Sciatic nerve (tissue), 2 donors: ENCODE data around the gene DNAH3. TPM values are rescaled to one million over a fixed set of nuclear protein-coding genes. Genes with fewer than 3 reads are reported as not detected.
"Not testable (repeated sequence)": the region's sequence is repeated elsewhere in the genome, so short reads cannot be mapped to it uniquely, and the experiment has no call there.

Experiments used
- ATAC-seq: fragments of 200-7000 bp; cut with Tn5 transposase; one replicate; pipeline ENCODE4 v1.9.1; 2020; ENCODE audit warnings: mild to moderate bottlenecking, moderate library complexity
- DNase-seq: peaks from one replicate; pipeline ENCODE4 v3.0.0-alpha.2; 2020; ENCODE audit warnings: low spot score
- intact Hi-C: fragments of 100-400 bp; cut with DNase I; formaldehyde crosslinking; loops from one replicate; pipeline ENCODE4 v1.14.2; 2022
- total RNA-seq: library from RNA; stranded (reverse); fragmentation: NEBNext Ultra II Directional; extraction: Animal tissue kit (Norgen Biotek cat#: 25700); gene quantifications from one replicate; pipeline ENCODE4 v1.2.1, GENCODE V29; 2021
- donor health status: DM: no; HTN: no; CAD: no.
- donor health status: DM: no; HTN: no; CAD: no.

Gene DNAH3
- total RNA-seq, 1 donor from 2014 or later: 0.36 TPM

DNA sequence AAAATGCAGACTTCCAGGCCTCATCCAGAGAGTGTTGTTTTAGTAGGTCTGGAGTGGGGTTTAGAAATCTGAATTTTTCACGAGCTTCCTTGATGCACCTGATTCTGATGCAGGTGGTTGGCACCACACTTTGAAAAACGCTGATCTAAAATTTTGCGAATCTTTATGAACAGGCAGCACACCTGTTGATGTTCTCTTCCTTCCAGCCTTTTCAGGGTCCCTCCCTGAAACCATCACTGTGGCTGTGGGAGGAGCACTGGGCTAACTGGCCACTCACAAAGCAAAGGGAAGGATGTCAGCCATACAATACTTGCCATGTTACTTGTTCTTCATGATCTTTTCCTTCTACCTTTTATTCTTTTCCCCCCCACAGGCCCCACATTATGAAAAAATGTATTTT, 22.0 kb upstream of the DNAH3 start:
- intact Hi-C loops: no loop called here
- DNase-seq (no peak), ATAC-seq (no peak)

DNA sequence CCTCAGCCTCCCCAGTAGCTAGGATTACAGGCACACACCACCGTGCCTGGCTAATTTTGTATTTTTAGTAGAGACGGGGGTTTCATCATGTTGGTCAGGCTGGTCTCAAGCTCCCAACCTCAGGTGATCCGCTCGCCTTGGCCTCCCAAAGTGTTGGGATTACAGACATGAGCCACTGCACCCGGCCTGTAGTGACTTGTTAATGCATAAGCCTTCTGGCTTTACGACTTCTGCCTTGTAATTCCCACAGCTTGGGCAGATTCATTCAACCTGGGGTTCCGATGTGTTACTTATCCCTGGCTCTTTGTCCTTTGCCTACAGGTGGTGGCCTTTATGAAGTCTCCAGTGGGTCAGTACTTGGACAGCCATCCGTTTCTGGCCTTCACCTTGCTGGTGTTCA, 19.5 kb upstream of the DNAH3 start:
- ATAC-seq, DNase-seq, intact Hi-C loops: not testable (repeated sequence)

DNA sequence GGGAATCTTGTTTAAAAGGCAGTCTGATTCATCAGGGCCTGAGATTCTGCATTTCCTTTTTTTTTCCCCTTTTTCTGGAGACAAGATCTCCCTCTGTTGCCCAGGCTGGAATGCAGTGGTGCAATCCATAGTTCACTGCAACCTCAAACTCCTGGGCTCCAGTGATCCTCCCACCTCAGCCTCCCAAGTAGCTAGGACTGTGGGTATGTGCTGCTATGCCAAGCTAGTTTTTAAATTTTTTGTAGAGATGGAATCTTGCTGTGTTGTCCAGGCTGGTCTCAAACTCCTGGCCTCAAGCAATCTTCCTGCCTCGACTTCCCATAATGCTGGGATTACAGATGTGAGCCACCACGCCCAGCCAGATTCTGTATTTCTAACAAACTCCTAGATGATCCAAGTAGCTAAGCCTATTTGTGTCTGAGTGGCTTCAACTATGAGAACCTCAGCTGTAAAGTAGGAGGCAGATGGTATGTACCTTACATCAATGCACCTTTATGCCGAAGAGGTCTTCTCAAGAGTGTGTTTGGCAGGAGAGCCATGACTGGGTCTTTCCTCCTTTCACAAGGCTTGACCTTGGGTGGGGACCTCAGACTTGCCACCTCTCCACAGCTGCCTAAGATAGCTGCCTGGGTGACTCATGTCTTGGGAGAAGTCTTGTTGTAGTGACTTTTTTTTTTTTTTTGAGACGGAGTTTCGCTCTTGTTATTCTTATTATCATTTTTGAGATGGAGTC, 18.8 kb upstream of the DNAH3 start:
- ATAC-seq (no peak), DNase-seq (no peak)
- intact Hi-C loops: no loop called here

DNA sequence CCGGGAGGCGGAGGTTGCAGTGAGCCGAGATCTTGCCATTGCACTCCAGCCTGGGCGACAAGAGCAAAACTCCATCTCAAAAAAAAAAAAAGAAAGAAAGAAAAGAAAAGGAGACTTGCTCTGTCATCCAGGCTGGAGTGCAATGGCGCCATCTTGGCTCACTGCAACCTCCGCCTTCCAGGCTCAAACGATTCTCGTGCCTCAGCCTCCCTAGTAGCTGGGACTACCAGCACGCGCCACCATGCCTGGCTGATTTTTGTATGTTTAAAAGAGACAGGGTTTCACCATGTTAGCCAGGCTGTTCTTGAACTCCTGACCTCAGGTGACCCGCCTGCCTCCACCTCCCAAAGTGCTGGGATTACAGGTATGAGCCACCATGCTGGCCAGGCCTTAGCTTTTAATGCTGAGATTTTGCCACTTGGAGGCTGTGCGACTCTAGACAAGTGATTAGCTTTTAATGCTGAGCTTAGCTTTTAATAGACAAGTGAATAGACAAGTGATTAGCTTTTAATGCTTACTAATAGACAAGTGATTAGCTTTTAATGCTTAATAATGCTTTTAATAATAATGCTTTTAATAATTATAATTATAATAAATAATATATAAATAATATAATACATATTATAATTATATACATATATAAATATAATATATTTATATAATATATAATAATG, 17.4 kb upstream of the DNAH3 start:
- ATAC-seq: no peak
- intact Hi-C loops: no loop called here
- DNase-seq: no peak

DNA sequence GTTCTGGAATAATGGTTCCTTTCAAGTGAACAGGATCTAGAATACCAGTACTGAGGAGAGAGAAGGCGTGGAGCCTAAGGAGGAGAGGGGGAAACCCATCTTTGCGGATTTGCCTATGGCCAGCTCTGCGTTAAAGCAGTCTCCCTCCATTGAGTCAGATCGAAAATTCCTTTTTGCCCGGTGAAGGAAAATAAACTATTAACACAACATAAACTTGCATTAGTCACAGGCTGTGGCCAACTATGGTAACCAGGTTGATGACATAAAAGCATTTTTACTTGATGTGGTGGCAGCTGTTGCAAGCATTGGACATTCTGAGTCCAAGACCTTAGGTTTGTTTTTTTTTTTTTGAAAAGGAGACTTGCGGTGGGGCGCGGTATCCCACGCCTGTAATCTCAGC, 16.7 kb upstream of the DNAH3 start:
- intact Hi-C loops: no loop called here
- DNase-seq (no peak), ATAC-seq (no peak)

DNA sequence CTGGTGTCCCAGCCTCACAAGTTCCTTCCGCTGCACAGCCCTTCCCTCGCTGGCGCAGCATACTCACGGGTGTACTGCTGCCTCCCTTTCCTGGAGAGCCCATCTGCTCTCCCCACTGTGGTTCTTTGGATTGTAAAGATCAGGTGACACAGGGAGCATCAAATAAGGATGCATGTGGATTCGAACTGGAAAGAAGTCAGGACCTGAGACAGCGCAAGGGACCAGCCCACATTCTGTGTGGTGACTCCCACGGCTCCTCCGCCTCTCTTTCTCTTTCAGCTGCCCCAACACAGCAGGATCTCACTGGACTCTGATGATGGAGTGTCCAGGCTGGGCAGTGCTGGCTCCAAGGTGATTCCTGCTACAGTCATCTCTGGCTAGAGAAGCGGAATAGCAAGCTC, 15.9 kb upstream of the DNAH3 start:
- DNase-seq (no peak), ATAC-seq (no peak)
- intact Hi-C loops: no loop called here

DNA sequence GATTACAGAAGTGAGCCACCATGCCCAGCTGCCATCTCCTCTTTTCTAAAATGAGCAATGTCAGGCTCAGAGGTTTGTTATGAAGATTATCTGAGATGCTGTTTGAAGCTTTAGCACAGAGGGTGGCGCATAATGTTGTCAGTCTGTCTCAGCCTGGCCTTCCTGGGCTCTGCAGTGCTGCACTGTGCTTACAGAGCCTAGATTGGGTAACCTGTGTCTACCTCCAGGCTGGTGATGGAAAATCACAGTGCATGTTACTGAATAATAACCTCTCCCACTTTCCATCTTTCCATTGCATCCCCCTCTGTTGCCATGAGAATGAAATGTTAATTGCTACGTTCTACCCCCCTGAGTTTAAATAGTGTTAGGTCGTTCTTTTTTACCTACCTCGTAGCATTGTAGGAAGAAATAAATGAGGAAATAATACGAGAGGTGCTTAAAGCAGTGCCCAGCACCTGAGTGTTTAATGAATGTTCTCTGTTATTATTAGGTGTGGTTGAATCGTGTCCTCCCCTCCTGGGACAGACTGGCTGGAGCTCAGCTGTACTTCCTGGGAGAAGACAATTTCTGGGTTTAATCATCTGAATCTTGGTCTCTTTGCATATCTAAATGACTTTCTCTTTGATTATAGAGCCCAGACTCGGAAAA, 14.0 kb upstream of the DNAH3 start:
- ATAC-seq: no peak
- intact Hi-C loops: no loop called here

DNA sequence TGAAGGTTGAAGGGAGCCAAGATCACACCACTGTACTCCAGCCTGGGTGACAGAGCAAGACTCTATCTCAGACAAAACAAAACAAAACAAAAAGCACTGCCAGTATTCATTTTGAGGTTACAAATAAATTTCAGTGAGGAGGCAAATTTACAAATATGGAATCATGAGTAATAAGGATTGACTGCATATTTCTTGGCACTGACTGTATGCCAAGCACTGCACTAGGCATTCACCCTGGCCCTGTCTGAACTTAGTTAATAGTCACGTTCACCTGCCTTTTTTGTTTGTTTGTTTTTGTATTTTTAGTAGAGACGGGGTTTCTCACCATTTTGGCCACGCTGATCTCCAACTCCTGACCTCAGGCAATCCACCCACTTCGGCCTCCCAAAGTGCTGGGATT, 12.9 kb upstream of the DNAH3 start:
- DNase-seq: no peak
- no peak for ATAC-seq
- intact Hi-C loops: no loop called here

More for the DNA sequence above, 14.0 kb upstream of the DNAH3 start:
- no peak for DNase-seq

DNA sequence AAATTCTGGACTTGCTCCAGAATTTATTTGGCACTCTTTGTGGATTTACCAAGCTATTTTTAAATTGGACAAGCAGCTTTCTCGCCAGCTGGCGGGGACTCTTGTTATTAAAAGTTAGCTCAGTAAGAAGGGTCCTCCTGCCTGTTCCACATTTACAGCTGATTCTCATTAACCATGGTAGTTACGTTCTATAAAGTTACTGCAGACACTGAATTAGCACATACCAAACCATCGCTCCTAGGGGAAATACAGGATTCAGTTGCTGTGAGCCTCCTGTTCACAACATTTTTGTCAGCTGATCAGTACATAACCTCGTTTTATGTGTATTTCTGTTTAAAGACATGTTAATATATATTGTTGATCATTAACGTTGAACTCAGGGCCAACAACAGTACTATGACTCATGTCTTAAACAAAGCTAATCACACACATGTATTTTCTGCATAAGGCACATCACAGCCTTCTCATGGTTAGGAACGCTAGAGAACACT, 12.1 kb upstream of the DNAH3 start:
- intact Hi-C loops: no loop called here
- no peak for DNase-seq
- ATAC-seq: no peak

DNA sequence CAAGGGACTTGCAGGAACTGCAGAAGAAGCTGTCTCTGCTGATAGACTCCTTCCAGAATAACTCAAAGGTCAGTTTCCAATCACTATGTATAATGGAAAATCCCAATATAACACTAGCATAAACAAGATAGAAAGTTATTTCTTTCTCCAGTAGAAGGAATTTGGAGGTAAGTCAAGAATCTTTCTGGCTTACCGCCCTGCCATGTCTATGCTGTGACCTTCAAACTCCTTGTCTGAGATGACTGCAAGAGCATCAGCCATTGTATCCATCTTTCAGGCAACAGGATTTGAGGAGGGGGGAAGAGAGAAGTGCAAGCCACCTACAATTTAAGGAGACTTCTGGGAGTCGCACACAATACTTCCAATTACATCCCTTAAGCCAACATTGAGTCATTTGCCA, 10.6 kb upstream of the DNAH3 start:
- DNase-seq (no peak), ATAC-seq (no peak)
- intact Hi-C loops: no loop called here

DNA sequence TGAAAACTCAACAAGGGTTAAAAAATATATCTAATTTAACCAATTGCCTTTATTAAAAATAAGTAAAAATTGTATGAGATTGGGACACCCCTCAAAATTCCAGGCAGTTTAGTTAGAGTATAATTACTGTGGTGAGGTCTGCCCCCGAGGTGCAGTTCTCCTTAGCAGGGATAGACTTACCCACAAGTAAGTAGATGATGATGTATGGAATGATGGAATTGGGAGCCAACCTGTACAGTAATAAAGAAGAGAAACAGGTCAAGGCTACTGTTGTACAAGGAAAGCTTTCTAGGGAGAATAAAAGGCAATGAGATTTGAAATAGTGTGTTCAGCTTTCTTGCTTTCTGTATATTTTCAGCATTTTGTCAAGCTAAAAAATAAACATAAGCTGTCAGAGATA, 9.6 kb upstream of the DNAH3 start:
- ATAC-seq: no peak
- intact Hi-C loops: no loop called here
- DNase-seq: no peak

DNA sequence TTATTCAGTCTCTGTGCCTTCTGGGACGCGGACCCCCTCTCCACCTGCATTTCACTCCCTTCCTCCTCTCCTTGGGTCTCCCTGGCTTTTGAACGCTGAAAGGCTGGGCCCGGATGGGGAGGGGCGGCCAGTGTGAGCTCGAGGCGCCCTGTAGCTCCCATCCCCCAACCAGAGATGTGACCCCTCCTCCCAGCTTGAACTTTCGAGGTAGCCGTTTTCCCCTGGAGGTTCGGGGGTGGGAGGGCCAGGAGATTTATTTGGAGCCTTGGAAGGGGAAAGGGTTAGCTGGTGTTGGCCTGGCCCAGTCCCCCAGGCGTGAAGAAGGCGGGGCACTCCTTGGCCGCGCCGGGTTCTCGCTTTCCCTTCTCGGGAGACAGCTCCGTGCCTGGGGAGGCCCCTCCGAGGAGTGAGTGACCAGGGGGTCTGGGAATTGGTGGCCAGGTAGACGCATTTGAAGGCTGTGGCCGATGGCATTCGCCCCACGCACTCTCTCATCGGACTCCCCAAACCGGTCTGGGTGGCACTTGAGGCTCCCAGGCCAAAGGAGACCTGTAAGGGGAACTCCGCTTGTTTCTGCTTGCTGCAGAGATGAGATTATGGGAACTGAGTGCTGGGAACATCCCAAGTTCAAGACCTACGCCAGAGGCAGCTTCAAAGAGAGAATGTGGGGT, 8.8 kb upstream of the DNAH3 start:
- DNase-seq: peak; percentile 68
- intact Hi-C loops: no loop called here

DNA sequence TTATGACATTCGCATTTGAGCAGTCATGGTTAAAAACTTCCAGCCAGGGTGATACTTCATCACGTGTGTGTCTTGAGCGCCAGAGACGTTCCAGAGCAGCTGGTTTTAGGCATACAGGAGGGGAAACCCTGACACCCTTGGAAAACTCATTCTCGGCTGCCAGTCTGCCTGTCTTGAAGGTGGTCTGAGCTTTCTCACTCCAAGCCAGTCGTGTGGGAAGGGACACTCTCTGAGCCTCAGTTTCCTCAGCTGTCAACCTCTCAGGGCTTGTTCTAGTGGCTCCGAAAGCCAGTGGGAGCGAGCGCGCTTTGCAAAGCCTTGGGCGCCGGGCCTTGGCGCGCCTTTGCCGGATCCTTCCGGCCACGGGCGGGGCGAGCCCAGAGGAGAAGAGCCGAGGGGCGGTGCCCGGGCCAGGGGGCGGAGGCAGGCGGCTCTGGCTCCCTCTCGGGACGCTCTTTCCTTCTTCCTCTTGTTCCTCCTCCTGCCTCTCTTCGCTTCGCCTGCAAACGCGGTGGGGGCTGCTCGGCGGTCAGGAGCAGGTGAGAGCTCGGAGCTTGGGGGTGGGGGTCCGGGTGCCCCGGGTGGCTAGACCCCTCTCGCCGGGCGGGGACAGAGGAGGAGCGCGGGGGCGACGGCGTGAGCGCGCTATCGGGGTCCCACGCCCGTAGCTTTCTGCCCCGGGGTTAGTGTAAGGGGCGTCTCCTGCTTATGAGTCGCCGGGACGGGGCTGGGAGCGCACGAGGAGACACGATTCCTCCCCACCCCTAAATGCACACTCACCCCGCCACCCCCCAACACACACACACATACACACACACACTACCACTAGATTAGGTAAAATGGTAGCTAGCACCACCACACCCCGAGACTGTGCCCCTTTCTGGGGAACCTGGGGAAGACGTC, 7.8 kb upstream of the DNAH3 start, which contains the start of gene LDAF1:
Gene LDAF1 (plus strand): TSS at position 467 of the 903 bp plus-strand sequence. CDS start 2,509 bp downstream, outside the sequence.
- DNase-seq (peak; percentile 89), ATAC-seq (peak; percentile 96)
- intact Hi-C loops: no loop called here

More for the DNA sequence above, 8.8 kb upstream of the DNAH3 start:
- ATAC-seq: peak; percentile 51

DNA sequence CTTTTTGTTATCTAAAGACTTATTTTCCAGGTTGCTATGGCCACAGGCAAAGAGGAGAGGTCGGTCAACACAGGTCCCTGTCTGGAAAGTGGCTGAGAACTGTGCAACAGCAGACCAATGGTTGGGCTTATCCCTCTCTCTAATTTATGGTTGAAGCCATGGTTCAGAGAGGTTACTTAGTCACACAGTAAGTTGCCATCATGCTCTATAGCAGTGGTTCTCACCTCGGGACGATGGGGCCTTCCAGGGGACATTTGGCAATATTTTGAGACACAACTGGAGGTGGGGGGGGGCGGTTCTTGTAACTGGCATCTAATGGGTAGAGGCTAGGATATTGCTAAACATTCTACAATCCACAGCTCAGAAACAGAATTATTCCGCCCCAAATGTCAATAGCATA, 7.0 kb upstream of the DNAH3 start:
- intact Hi-C loops: no loop called here
- ATAC-seq: no peak
- no peak for DNase-seq

DNA sequence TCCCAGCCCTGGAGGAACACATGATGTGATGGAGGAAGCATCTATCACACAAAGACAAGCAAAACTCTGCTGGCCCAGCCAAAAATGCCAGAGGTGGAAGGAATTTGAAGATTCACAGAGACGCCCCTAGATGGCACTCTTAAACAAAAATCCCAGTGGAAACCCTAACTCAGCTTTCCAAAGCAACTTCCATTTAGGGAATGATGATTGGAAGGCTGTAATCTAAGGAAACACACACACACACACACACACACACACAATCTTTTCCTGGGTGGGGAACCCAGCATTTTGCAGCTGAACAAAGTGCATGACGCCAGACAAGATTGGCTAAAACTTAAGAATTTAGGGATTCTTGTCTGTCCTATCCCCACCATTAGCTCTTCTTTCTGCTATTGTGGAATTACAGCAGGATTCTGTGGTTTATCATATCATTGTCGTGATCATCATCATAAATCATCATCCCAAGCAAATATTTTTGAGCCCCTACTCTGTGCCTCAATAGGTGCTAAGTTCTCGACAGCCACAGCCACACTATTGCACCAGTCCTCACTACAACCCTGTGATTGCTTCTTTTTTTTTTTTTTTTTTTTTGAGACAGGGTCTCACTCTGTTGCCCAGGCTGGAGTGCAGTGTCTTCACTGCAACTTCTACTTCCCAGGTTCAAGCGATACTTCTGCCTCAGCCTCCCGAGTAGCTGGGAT, 6.3 kb upstream of the DNAH3 start:
- ATAC-seq: peak; percentile 63
- intact Hi-C loops: no loop called here
- DNase-seq: no peak

DNA sequence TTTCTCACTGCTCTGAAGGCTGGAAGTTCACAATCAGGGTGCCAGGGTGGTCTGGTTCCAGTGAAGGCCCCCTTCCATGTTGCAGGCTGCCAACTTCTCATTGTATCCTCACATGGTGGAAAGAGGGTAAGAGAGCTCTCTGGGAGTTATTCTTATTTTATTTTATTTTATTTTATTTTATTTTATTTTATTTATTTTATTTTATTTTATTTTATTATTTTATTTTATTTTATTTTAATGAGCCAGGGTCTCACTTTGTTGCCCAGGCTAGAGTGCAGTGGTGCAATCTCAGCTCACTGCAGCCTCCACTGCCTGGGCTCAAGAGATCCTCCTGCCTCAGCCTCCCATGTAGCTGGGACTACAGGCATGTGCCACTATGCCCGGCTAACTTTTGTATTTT, 5.4 kb upstream of the DNAH3 start:
- ATAC-seq, intact Hi-C loops, DNase-seq: not testable (repeated sequence)

DNA sequence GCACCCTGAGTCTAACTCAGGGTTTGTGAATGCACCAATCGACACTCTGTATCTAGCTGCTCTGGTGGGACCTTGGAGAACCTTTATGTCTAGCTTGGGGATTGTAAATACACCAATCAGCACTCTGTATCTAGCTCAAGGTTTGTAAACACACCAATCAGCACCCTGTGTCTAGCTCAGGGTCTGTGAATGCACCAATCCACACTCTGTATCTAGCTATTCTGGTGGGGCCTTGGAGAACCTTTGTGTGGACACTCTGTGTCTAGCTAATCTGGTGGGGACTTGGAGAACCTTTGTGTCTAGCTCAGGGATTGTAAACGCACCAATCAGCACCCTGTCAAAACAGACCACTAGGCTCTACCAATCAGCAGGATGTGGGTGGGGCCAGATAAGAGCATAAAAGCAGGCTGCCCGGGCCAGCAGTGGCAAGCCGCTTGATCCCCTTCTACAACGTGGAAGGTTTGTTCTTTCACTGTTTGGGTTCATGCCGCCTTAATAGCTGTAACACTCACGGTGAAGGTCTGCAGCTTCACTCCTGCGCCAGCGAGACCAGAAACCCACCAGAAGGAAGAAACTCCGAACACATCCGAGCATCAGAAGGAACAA, 2.6 kb upstream of the DNAH3 start:
- ATAC-seq, DNase-seq, intact Hi-C loops: not testable (repeated sequence)
